HG03025 (cell line): ENCODE measurements around the gene ACSF3.
"Not testable (repeated sequence)": the region's sequence is repeated elsewhere in the genome, so short reads cannot be mapped to it uniquely, and the experiment has no call there.

Experiments
- ATAC-seq: cut with Tn5 transposase; IDR thresholded peaks from one replicate; pipeline ENCODE4 v1.9.1; 2021; ENCODE audit warnings: mild to moderate bottlenecking, moderate library complexity; ENCODE audit not compliant: unreplicated experiment, low FRiP score

ACSF3 gene

GRCh38 chr16:89184933-89185794 lies 91.5 kb downstream of the ACSF3 start:
- no peak for ATAC-seq

DNA sequence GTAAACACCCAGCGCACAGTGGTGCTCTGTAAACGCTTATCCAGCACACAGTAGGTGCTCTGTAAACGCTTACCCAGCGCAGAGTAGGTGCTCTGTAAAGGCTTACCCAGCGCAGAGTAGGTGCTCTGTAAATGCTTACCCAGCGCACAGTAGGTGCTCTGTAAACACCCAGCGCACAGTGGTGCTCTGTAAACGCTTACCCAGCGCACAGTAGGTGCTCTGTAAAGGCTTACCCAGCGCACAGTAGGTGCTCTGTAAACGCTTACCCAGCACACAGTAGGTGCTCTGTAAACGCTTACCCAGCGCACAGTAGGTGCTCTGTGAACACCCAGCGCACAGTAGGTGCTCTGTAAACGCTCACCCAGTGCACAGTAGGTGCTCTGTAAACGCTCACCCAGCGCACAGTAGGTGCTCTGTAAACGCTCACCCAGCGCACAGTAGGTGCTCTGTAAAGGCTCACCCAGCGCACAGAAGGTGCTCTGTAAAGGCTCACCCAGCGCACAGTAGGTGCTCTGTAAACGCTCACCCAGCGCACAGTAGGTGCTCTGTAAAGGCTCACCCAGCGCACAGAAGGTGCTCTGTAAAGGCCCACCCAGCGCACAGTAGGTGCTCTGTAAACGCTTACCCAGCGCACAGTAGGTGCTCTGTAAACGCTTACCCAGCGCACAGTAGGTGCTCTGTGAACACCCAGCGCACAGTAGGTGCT lies 92.4 kb downstream of the ACSF3 start:
- not testable (repeated sequence) for ATAC-seq

- ATAC-seq: not testable (repeated sequence)
Observed at GRCh38 chr16:89186593-89187031, 93.0 kb downstream of the ACSF3 start.

- no peak for ATAC-seq
Observed at GRCh38 chr16:89187032-89187769, 93.5 kb downstream of the ACSF3 start.

DNA sequence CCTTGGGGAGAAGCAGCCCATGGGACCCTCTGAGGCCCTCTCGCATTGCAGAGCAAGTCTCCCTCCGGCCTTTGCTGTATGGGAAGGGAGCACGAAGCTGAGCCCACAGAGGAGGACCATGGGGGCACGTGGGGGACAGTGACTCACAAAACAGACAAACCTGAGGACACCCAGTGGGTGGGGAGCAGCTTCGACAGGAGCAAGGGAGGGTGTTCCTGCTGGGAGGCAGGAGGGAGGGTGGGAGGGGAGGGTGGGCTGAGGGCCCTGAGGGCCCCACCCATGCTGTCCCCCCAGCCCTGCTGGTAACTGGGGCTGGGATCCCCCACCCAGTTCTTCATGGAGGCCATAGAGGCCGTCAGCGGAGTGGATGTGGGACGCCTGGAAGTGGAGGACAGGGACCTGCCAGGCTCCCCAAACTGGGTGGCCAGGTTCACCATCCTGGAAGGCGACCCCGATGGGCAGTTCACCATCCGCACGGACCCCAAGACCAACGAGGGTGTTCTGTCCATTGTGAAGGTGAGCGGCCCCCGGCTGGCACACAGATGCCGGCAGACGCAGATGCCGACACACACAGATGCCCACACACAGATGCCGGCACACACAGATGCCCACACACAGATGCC lies 94.2 kb downstream of the ACSF3 start:
- ATAC-seq: no peak

DNA sequence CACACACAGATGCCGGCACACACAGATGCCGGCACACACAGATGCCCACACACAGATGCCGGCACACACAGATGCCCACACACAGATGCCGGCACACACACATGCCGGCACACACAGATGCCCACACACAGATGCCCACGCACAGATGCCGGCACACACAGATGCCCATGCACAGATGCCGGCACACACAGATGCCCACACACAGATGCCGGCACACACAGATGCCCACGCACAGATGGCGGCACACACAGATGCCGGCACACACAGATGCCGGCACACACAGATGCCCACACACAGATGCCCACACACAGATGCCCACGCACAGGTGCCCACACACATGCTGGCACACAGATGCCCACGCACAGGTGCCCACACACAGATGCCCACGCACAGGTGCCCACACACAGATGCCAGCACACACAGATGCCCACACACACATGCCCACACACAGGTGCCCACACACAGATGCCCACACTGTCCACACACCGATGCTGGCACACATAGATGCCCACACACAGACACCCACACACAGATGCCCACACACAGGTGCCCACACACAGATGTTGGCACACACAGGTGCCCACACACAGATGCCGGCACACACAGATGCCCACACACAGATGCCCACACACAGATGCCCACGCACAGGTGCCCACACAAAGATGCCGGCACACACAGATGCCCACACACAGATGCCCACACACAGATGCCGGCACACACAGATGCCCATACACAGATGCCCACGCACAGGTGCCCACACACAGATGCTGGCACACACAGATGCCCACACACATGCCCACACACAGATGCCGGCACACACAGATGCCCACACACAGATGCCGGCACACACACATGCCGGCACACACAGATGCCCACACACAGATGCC lies 95.1 kb downstream of the ACSF3 start:
- not testable (repeated sequence) for ATAC-seq

GRCh38 chr16:89189358-89190025 lies 95.8 kb downstream of the ACSF3 start:
- no peak for ATAC-seq

DNA sequence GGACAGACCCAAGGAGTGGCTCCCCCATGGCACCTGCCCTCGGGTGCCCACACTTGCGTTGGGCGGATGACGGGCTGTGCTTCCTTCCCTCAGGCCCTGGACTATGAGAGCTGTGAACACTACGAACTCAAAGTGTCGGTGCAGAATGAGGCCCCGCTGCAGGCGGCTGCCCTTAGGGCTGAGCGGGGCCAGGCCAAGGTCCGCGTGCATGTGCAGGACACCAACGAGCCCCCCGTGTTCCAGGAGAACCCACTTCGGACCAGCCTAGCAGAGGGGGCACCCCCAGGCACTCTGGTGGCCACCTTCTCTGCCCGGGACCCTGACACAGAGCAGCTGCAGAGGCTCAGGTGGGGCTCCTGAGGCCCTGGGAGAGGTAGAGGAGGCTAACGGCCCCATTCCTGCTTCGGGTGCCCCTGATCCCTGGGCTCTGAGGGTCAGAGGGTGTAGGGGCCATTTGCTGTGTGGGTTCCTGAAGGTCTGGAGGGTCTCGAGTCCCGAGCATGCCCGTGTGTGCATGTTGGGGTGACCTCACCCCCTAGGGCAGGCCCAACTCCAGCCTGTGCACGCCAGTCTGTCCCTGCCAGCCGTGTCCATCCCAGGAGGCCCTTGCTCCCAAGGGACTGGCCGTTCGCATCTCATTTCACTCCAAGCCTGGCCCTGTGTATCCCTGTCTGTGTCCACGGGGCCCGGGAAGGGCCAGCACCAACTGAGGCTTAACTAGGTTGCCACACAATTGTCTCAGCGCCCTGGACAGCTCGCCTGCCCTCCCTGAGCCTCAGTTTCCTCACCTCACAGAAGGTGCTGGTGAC lies 96.7 kb downstream of the ACSF3 start:
- ATAC-seq: no peak

- no peak for ATAC-seq
Observed at GRCh38 chr16:89191033-89191900, 97.6 kb downstream of the ACSF3 start.

DNA sequence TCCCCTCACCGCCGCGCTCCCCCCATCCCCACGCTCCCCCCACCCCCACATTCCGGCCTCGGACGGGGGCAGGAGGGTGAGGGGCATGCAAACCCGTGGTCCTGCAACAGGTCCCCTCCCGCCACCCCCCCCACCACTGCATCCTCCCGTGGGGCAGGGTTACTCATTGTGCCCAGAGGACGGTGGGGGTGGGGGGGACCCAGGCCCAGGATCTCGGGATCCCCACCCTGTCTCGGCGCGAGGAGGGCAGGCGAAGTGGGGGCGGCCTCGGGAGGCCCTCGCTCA lies 98.2 kb downstream of the ACSF3 start:
- ATAC-seq: no peak

DNA sequence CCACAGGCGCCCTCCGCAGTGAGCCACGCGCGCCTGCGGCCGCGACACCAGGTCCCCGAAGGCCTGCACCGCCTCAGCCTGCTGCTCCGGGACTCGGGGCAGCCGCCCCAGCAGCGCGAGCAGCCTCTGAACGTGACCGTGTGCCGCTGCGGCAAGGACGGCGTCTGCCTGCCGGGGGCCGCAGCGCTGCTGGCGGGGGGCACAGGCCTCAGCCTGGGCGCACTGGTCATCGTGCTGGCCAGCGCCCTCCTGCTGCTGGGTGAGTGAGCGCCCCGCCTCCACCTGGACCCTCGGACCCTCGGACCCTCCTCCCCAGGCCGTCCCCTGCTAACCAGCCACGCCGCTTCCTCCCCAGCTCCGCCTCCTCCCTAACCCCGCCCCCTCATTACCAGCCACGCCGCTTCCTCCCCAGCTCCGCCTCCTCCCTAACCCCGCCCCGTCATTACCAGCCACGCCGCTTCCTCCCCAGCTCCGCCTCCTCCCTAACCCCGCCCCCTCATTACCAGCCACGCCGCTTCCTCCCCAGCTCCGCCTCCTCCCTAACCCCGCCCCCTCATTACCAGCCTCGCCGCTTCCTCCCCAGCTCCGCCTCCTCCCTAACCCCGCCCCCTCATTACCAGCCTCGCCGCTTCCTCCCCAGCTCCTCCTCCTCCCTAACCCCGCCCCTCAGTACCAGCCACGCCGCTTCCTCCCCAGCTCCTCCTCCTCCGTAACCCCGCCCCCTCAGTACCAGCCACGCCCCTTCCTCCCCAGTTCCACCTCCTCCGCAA lies 98.7 kb downstream of the ACSF3 start:
- not testable (repeated sequence) for ATAC-seq

GRCh38 chr16:89192956-89193575 lies 99.4 kb downstream of the ACSF3 start:
- ATAC-seq: no peak

- no peak for ATAC-seq
Observed at GRCh38 chr16:89193576-89194293, 100.1 kb downstream of the ACSF3 start.

GRCh38 chr16:89194340-89195311 lies 101.0 kb downstream of the ACSF3 start:
- ATAC-seq: no peak
